ENCODE results near the gene LRRTM4.

The LRRTM4 gene

GRCh38 chr2:76731157-76731556 is 791.0 kb downstream of the LRRTM4 start:
- no peaks in the 10 kb centered on the region for H3K9me2 ChIP-seq (ENCODE audit: low read depth, low read length)
- no peak overlapping the region for H3K4me3 ChIP-seq (ENCODE audit: low read depth, low read length, poor library complexity, severe bottlenecking)
- H3K79me2 ChIP-seq (ENCODE audit: insufficient read depth, low read length), result no peaks in the 10 kb centered on the region
- no peaks in the 10 kb centered on the region for H3F3A ChIP-seq (ENCODE audit: insufficient read depth, low read length)
- no peaks in the 10 kb centered on the region for H3K4me1 ChIP-seq (ENCODE audit: insufficient read depth, low read length, severe bottlenecking)
- no peak overlapping the region for H3K9ac ChIP-seq (ENCODE audit: low read length)
- no peak overlapping the region for H3K4me2 ChIP-seq (ENCODE audit: low read length)
- TF ChIP-seq EZH2 (IDR thresholded peaks at IDR 0.05; ENCODE audit: borderline replicate concordance, low read length) (no peak), CTCF (IDR thresholded peaks at IDR 0.05; ENCODE audit: low read length) (no peak)
- H3K27me3 ChIP-seq (ENCODE audit: insufficient read depth, low read length), result no peaks in the 10 kb centered on the region
- no peaks in the 10 kb centered on the region for H3K9me3 ChIP-seq (ENCODE audit: low read length)
- no peaks in the 10 kb centered on the region for H4K20me1 ChIP-seq (ENCODE audit: insufficient read depth, low read length)
- H2AFZ ChIP-seq (ENCODE audit: low read length), result no peak overlapping the region
- H3K36me3 ChIP-seq (ENCODE audit: insufficient read depth, low read length), result no peaks in the 10 kb centered on the region
- no peak overlapping the region for H3K27ac ChIP-seq (ENCODE audit: low read depth, low read length, poor library complexity, severe bottlenecking)

- no peak overlapping the region for H3K4me2 ChIP-seq (ENCODE audit: low read length)
- no peaks in the 10 kb centered on the region for H3K4me1 ChIP-seq (ENCODE audit: insufficient read depth, low read length, severe bottlenecking)
- no peaks in the 10 kb centered on the region for H3K27me3 ChIP-seq (ENCODE audit: insufficient read depth, low read length)
- H3K79me2 ChIP-seq (ENCODE audit: insufficient read depth, low read length), result no peaks in the 10 kb centered on the region
- no peak overlapping the region for H3K27ac ChIP-seq (ENCODE audit: low read depth, low read length, poor library complexity, severe bottlenecking)
- no peaks in the 10 kb centered on the region for H3K9me3 ChIP-seq (ENCODE audit: low read length)
- no peak overlapping the region for H3K4me3 ChIP-seq (ENCODE audit: low read depth, low read length, poor library complexity, severe bottlenecking)
- no peaks in the 10 kb centered on the region for H3K9me2 ChIP-seq (ENCODE audit: low read depth, low read length)
- no peaks in the 10 kb centered on the region for H3K36me3 ChIP-seq (ENCODE audit: insufficient read depth, low read length)
- TF ChIP-seq EZH2 (IDR thresholded peaks at IDR 0.05; ENCODE audit: borderline replicate concordance, low read length) (no peak), CTCF (IDR thresholded peaks at IDR 0.05; ENCODE audit: low read length) (no peak)
- no peaks in the 10 kb centered on the region for H3F3A ChIP-seq (ENCODE audit: insufficient read depth, low read length)
- H3K9ac ChIP-seq (ENCODE audit: low read length), result no peak overlapping the region
- no peaks in the 10 kb centered on the region for H4K20me1 ChIP-seq (ENCODE audit: insufficient read depth, low read length)
- H2AFZ ChIP-seq (ENCODE audit: low read length), result no peak overlapping the region
Measured at GRCh38 chr2:76730021-76730420, 792.2 kb downstream of the LRRTM4 start.

GRCh38 chr2:76721226-76721625 is 801.0 kb downstream of the LRRTM4 start:
- Histone ChIP-seq H3K27me3 (ENCODE audit: insufficient read depth, low read length) (no peaks in the 10 kb centered on the region), H3K27ac (ENCODE audit: low read depth, low read length, poor library complexity, severe bottlenecking) (no peak overlapping the region), H3K36me3 (ENCODE audit: insufficient read depth, low read length) (no peaks in the 10 kb centered on the region), H3K79me2 (ENCODE audit: insufficient read depth, low read length) (no peaks in the 10 kb centered on the region), H4K20me1 (ENCODE audit: insufficient read depth, low read length) (no peaks in the 10 kb centered on the region), H3K4me1 (ENCODE audit: insufficient read depth, low read length, severe bottlenecking) (no peaks in the 10 kb centered on the region), H3K9ac (ENCODE audit: low read length) (no peak overlapping the region), H3K4me3 (ENCODE audit: low read depth, low read length, poor library complexity, severe bottlenecking) (no peak overlapping the region), H3K9me3 (ENCODE audit: low read length) (no peaks in the 10 kb centered on the region), H3F3A (ENCODE audit: insufficient read depth, low read length) (no peaks in the 10 kb centered on the region), H3K4me2 (ENCODE audit: low read length) (no peak overlapping the region), H3K9me2 (ENCODE audit: low read depth, low read length) (no peaks in the 10 kb centered on the region), H2AFZ (ENCODE audit: low read length) (no peak overlapping the region)
- TF ChIP-seq EZH2 (IDR thresholded peaks at IDR 0.05; ENCODE audit: borderline replicate concordance, low read length), result no peak
- no peak for TF ChIP-seq CTCF (IDR thresholded peaks at IDR 0.05; ENCODE audit: low read length)

Measured in OCI-LY1 (cell line).